ENCODE results near the gene SLC12A8.
"Not testable (repeated sequence)": the region's sequence is repeated elsewhere in the genome, so short reads cannot be mapped to it uniquely, and the experiment has no call there.

The SLC12A8 gene

DNA sequence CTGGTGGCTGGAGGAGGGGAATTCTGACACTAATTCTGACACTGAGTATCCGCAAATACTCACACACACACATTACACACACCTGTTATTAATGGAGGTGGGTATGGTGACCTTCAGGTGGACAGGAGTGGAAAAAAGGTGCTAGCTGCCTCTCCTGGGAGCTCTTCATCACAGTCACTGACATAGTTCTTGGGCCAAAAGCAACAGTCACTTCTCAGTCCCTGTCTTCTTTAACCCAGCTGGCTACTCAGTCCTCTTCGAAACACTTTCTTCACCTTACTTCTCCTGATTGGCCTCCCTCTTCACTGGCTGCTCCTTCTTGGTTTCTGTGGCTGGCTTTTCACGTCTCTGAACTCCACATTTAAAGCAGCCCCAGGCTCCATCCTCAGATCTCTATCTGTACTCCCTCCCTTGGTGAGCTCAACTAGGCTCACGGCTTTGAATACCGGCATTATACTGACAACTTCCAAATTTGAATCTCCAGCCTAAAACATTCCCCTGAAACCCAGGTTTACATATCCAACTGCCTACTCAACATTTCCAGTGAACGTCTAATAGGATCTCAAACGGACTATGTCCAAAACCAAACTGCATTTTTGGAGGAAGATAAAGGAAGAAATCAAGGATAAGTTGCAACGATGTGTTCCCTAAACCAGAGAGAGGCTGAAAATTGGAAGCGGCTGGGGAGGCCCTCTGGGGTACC is 103.6 kb downstream of the SLC12A8 start:
- DNase-seq = no peak

DNA sequence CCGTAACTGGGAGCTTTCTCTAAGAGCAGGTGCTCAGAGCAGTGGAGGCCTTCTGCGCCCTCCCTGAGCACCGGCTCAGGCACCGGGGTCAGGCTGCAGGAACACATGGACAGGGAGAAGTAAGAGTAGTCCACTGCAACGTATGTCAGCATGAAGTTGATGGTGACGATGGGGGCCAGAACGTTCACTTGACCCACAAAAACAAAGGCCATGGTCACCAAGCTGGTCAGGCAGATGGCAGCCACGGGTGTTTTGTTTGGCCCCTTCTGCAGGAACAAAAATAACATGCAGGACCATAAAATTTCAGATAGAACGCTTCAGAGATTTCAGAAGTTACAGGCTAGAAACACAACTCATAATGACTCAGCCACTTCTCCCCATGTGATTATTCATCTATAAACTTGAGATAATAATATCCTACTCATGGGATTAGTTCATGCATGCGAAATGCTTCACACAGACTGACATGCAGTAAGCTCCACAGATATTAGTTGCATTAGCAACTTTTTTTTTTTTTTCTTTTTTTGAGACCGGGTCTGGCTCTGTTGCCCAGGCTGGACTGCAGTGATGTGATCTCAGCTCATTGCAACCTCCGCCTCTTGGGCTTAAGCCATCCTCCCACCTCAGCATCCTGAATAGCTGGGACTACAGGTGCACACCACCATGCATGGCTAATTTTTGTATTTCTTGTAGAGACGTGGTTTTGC is 104.5 kb downstream of the SLC12A8 start:
- no peak for DNase-seq

DNA sequence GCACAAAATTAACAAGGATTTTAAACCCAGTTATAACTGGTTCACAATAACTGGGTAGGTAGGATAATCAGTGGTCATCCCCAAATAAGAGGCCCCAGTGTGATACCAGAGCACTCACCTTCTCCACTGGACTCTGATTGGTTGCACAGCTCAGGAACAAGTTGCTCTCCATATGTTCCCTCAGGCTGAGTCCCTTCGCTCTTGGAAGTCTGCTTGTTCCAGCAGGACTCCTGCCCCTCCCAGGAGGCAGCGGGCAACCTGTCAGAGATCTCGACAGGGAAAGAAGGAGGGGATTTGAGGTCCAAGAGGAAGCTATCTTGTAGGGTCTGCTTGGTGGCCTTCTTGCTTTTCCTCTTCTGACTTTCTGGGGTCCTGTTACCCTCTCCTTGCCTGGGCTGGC is 105.2 kb downstream of the SLC12A8 start:
- DNase-seq = no peak

DNA sequence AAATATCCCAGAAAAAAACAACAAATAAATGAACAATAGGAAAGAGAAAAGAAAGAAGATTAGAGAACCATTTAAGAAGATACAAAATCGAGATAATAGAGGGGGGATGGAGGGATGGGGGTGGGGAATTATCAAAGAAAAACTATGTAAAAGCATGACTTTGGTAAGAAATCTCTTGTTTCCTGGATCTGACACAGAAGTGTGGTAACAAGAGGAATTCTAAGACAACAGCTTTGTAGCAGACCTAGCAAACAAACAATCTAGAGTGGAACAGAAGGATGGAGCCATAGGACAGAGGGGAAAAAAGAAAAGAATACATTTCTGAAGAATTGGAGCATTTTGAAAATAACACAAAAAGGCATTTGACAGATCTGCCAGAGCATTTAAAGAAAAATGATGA is 107.4 kb downstream of the SLC12A8 start:
- no peak for DNase-seq

DNA sequence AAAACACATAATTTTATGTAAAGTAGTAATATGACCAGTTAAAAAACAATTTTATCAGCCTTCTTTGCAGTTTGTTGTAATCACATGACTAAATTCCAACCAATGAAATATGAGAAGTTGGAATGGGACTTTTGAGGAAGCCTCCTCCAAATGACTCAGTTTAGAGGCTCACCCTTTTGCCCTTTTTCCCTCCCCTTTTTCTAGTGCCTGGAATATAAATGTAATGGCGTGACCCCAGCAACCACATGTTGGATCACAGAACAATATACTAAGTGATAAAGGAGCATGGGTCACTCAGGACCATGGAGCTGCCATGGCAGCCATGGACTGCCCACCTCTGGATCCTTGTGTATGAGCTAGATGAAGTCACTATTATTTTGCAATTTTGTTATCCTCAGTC is 107.9 kb downstream of the SLC12A8 start:
- no peak for DNase-seq

DNA sequence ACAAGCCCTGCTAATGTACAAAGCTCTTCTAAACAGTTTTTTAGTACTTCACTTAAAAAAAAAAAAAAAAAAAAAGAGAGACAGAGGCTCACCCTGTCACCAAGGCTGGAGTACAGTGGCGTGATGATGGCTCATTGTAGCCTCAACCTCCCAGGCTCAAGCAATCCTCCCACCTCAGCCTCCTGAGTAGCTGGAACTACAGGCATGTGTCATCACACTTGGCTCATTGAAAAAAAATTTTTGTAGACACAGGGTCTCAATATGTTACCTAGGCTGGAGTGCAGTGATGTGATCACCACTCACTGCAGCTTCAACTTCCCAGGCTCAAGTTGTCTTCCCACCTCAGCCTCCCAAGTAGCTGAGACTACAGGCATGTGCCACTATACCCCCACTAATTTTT is 109.1 kb downstream of the SLC12A8 start:
- no peak for DNase-seq

DNA sequence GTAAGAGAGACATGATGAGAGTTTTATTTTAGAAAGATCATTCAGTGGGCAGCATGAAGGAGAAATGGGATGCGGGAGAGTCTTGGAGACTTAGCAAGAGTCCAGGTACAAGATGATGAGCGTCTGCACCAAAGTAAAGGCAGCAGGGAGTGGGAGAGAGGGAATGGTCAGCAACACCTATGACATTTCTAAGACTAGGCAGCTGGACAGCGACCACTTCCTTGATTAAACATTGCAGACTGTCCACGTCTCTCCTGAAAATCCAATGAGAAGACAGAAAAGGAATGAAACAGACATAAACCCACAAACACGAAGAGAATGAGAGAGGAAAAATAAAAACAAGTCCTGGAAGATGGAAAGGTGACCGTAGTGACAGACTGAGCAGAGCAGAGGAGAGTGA is 110.1 kb downstream of the SLC12A8 start:
- DNase-seq = no peak

DNA sequence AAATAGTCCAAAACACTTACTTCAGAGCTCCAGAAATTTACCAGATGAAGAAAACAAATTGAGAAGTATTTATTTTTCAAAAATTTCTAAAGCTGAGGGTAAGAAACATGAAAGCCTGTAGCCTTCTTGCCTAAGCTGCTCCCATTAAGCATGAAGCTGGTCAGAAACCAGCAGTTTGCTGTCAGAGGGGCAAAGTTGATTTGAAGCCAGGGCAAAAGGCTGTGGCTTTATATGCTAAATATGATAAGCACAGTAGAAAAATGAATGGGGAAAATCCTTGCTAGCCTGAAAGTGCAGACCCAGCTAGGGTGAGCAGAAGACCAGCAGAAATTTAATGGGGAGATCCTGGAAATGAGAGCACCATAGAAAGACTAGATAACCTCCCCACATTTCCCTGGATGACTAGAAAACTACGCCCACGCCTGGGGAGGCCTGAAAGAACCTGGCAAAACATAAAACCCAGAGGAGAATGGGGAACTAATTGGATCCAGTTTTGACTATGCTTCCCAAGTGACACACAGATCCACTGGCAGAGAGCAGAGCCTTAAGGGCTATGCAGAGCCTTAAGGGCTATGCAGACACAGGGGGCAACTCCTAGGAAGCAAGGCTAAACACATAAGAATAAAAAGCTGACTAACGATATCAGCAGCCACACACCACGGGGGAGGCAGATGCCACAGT is 113.8 kb downstream of the SLC12A8 start:
- no peak for DNase-seq

DNA sequence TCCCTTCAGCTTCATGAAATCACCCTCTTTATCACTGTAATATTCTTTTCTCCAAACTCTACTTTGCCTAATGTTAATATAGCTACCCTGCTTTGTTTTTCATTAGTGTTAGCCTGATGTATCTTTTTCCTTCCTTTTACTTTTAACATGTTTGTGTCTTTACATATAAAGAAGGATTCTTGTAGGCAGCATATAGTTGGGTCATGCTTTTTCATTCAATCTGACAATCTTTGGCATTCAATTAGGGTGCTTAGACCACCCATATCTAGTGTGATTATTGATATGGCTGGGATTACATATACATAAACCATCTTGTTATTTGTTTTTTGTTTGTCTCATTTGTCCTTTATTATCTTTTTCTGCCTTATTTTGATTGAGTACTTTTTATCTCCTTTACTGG is 121.9 kb downstream of the SLC12A8 start:
- DNase-seq = no peak

DNA sequence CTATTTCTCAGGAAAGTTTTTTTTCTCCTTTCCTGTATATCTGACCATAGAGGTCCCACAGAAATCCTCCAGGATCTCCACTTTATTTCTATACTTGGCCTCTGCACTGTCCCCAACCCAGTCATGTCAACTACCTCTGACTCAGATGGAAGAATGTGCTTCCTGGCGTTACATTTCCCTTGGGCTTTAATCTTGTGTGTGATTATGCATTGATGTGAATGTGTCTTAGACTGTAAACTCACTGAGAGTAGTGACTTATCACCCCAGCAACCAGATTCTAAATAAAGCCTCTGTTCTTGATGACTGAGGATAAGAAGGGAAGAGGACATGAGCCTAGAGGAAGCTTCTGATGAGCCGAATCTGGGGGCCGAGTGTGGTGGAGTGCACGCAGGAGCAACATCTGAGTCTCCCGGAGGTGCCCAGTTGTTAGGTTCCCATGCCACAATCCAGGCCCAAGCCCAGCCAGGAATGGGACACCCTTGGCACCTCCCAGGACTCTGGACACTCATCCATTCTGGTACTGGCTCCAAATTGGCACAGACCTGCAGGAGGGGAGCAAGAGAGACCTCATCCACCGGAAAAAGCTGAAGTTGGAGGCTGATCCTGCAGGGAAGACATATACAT is 124.7 kb downstream of the SLC12A8 start:
- no peak for DNase-seq

DNA sequence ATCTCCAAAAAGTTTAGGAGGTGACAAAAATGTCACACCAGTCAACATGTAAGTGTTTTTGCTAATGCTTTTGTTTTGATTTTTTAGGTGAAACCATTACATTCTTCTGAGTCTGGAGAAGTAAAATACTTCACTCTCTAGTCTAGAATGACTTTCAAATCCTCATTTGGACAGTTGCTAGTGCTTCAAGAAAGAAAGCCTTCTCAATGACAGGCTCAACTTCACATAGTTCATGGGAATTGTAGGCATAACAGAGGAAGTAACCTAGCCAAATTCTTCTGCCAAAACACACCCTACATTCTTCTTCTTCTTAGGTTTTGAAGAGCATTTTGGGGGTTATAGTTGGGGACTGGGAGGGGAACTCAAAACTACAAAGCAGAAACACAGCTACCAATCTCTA is 127.4 kb downstream of the SLC12A8 start:
- DNase-seq = no peak

DNA sequence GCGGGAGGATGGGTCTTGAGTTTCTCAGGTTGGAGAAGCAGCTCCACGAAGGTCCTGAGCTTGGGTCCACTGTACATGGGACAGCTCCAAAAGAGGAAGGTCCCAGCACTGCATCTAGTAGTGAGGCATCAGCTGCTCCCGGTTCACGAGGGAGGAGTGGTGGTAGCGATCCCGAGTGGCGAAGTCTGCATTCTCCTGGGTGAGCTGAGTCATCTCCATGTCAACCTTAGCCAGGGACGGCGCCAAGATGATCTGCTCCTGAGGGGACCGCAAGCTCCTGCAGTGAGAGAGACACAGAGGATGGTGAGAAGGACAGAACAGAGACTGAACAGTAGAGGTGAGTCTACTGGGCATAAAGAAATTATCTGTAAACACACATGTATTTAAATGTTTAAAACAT is 128.8 kb downstream of the SLC12A8 start:
- DNase-seq = no peak

DNA sequence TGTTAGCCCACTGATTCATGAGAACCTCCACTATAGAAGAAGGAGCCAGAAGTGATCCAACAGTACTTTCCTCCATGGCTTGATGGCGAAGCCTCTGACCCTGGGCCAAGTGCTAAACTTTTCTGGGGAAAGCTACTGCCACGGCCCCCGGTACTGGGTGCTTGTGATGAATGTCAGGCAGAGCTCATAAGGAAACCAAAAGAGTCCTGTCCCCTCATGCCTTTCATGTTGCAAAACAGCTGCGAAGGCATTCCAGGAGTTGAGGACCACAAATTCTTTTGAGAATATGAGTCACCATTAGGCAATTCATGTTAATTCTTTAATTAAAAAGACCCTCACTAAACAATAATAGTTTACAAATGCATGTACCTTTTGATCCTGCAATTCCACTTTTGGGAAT is 130.2 kb downstream of the SLC12A8 start:
- DNase-seq = not testable (repeated sequence)

DNA sequence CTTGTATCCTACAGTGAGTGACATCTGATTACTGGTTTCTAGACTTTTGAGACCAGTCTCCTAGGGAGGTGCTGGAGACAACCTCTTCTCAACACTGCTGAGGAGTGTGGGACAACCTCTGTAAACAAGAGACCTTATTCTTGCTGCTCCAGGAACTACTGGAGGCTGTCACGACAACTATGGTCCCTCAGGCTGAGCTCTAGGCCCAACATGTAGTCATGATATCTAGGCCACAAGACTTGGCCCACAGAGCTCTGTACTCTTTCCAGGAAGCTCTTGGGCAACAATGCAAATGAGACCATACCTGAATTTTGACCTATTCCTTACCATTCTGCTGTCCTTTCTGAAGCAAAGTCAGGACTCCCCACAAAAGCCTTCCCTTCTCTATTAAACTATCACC is 132.5 kb downstream of the SLC12A8 start:
- no peak for DNase-seq

DNA sequence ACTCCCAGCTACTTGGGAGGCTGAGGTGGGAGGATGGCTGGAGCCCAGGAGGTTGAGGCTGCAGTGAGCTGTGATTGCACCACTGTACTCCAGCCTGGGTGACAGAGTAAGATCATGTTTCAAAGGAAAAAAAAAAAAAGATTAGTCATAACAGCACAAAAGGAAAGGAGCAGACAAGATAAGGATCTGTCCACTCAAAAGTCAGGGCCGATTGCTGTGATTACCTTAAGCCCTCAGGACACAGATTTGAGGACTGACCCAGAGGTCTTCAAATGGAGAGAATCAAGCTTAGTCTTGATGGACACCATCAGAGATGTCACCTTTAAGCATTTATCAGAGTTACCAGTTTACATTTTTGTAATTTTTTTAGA is 132.9 kb downstream of the SLC12A8 start:
- no peak for DNase-seq

DNA sequence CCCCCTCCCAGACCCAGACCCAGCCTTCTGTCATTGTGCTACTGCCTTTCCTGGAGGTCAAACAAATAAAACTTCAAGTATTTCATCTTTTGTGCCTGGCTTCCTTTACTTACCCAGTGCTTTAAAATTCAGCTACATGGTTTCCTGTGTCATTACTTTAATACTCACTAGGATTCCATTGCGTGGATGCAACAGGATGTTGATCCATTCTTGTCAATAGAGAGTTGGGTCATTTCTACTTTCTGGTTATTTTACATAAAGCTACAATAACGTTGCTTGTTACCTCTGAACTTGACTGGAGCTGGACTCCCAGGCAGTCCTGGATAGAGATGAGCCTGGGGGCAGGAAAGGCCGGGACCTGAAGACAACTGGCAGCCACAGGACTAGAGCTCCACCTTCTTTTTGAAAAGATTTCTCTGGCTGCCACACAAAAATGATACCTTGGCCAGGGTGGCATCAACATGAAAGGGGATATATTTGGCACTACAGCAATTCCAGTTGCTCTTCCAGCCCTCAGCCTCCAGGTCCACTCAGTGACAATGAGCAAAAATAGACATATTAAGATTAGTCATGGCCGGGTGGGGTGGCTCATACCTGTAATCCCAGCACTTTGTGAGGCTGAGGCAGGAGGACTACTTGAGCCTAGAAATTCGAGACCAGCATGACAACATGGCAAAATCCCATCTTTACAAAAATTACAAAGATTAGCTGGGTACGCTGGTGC is 133.4 kb downstream of the SLC12A8 start:
- no peak for DNase-seq

DNA sequence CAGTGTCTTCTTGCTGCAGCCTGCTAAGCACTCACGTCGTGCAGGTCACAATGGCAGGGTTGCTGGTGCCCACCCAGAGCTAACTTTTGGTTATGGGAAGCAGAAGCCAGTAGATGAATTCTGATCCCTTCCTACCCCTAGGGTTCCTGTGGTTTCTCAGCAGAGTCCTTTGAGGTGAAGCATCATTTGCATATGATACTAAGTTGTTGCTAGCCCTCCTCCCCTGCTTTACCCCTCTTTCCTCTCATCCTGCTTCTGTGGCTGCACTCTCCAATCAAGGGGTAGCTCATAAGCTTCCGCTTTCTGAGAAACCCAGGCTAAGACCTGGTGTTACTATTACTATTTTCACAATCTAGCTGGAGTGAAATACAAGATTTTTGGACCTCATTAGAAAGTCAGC is 134.7 kb downstream of the SLC12A8 start:
- DNase-seq = no peak

DNA sequence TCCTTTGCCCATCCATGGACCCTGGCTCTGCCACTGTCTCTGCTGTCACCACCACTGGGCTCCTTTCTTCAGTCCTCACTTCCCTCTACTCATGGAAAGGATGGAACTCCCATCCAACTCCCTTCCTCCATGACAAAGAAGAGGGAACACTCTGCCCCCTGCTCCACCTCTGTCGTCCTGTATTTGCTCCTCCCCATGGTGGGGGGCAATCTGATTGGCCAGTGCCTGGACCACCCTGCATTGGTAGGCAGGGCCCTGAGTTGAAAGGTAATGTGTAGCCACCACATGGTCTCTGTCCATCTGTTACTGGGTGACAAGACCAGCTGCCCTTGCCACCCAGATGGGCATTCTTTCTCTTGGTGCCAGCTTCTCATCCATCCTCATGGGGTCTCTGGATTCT is 136.1 kb downstream of the SLC12A8 start:
- DNase-seq = no peak

DNA sequence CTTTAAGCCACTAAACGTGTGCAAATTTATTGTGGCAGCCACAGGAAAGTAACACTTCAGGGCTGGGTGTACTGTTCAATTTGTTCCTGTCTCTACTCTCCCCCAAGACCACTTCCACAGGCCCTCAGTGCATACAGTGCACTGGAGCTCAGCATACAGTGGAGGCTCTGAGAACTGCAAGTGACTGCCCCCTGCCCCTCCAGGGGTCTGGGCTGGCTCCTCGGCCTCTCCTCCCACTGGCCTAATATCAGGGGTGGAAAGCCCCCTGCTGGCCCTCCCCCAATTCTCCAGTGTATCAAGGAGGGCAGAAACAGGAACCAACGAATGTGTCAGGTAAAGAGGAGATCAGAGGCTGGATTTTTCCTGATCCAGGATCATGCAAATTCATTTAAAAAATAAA is 136.8 kb downstream of the SLC12A8 start:
- no peak for DNase-seq

DNA sequence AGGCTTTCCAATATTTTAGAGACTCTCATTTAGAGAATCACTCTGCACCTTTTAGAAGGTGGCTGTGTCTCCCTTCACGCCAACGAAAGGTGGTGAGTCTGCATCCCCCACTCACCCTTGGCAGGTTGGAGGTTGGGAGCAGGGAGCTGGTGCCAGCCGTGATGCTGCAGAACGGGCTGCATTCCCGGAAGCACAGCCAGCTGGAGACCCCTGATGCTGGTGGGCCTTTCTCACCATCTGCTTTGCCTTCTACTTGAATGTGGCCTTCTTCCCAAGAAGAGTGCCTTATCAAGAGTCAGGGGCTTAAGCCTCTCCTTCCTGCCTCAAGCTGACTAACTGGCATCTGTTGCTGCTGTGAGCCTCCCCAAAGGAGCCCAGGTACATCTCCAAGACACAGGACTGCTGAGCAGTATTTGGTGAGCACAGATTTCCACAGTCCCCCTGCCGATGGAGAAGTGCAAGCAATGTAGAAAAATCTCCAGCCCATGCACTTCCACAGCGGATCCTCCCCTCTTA is 139.1 kb downstream of the SLC12A8 start:
- no peak for DNase-seq

DNA sequence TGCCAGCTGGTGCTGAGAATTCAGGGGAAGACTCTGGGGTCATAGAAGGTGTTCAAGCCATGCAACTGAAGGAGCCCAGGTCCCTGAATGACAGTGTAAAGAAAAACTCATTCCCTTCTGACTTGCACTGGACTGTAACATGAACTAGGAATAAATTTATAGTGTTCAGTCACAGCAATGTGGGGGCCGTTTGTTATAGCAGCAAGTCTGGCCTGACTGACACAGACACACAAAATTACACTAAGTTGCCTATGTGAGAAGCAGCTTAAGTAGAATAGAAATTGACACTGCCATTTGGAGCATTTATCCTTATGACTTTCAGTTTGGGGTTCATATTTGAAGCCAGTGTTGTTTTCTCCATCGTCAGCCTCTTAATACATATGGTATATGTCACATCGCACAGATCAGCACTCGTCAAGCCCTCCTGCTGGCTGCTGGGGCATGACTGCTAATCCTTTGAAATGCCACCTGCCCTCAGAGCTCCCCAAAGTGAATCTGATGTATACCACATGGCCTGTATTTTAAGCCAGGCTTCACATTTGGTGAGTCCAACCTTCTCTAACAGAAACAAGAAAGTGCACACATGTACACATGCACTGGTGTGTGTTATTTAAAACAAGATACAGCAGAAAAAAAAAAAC is 139.7 kb downstream of the SLC12A8 start:
- DNase-seq = no peak

DNA sequence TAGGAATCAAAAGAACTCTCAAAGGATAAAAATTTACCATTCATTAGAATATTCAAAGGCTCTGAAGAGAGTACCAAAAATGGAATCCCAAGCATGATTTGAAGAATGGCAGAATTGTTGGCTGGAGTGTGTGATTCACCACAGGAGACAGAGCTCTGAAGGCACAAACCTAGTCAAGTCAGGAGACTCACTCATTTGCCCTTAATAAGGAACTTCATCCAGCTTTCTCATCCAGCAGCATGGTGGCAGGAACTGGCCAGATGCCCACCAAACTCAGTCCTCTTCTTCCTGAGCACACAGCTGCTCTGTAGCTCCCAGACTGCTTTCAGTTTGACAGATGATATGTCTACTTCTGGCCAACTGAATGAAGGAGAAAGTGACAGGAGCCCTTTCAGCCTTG is 140.2 kb downstream of the SLC12A8 start:
- DNase-seq = no peak

All from CD4-positive, alpha-beta T cell treated with Interferon gamma for 1 hour (primary cell).